Sigmoid colon (tissue), 7 donors: ENCODE results near the gene TTLL13. TPM values are rescaled to one million over a fixed set of nuclear protein-coding genes. Genes with fewer than 3 reads are reported as not detected.
A peak's percentile ranks its signal among the peaks of the same experiment; 100 is the strongest.

Source experiments
- DNase-seq: peaks from one replicate; pipeline ENCODE4 v3.0.0-alpha.2; 2019
- H3K27ac ChIP-seq, 4 donors: fragments of 200-600 bp; sonication (generic); one replicate each; pipeline ENCODE4 v1.5.1; 2016 to 2019; ENCODE audit warnings: mild to moderate bottlenecking in 1 of 4
- H3K27me3 ChIP-seq, 3 donors: fragments of 200-600 bp; sonication (generic); one replicate each; pipeline ENCODE4 v1.5.1; 2019; ENCODE audit warnings: mild to moderate bottlenecking in 1 of 3
- H3K36me3 ChIP-seq, 4 donors: fragments of 200-600 bp; sonication (generic); one replicate each; pipeline ENCODE4 v1.5.1; 2016 to 2019
- H3K4me1 ChIP-seq, 4 donors: fragments of 200-600 bp; sonication (generic); one replicate each; pipeline ENCODE4 v1.5.1; 2017 to 2019
- H3K4me3 ChIP-seq, 4 donors: fragments of 200-600 bp; sonication (generic); one replicate each; pipeline ENCODE4 v1.5.1; 2017 to 2019; ENCODE audit warnings: mild to moderate bottlenecking in 2 of 4, moderate library complexity in 1 of 4
- H3K9me3 ChIP-seq, 4 donors: fragments of 200-600 bp in 3 of 4; sonication (generic) in 3 of 4; one replicate each; pipeline versions ENCODE4 v1.5.1 to v1.6.1; 2013 to 2019
- EP300 ChIP-seq, 4 donors: sonication (generic); formaldehyde crosslinking; IDR thresholded peaks; one replicate each; pipeline ENCODE4 v1.6.1; 2017; ENCODE audit warnings: antibody characterized with exemption in 4 of 4
- POLR2A ChIP-seq, 2 donors: fragments of 450-650 bp; IDR thresholded peaks; one replicate each; pipeline ENCODE4 v1.6.1; 2016; ENCODE audit warnings: antibody characterized with exemption in 2 of 2, mild to moderate bottlenecking in 2 of 2, moderate library complexity in 2 of 2
- POLR2AphosphoS5 ChIP-seq, 4 donors: sonication (generic); formaldehyde crosslinking; IDR thresholded peaks; one replicate each; pipeline ENCODE4 v1.6.1; 2017; ENCODE audit warnings: antibody characterized with exemption in 4 of 4
- WGBS, 2 donors: extraction: QIAGEN DNeasy Blood & Tissue Kit; methylation state at CpG; one replicate each; pipeline ENCODE4 v1.1.7; 2013; 5-methylcytosine and 5-hydroxymethylcytosine counted together
- intact Hi-C: fragments of 100-400 bp; cut with DNase I; formaldehyde crosslinking; loops from one replicate; pipeline ENCODE4 v1.15.1; 2023
- polyA plus RNA-seq, 3 donors: library from polyadenylated mRNA; stranded (reverse); fragments of 200-250 nt; gene quantifications; one replicate each; pipeline ENCODE4 v1.2.3, GENCODE V29; 2013
- total RNA-seq, 4 donors: library from RNA; depleted of rRNA; stranded (reverse); fragments of >200 nt; gene quantifications; one replicate each; pipeline ENCODE4 v1.1.0, GENCODE V29; 2016
- TF ChIP-seq, protein P1 (sequence below), 4 experiments: fragments of 450-650 bp in 3 of 4; fragments of 200-600 bp in 1 of 4; IDR thresholded peaks; one replicate each; pipeline ENCODE4 v1.5.1; 2016 to 2019; ENCODE audit warnings: antibody characterized with exemption in 4 of 4, mild to moderate bottlenecking in 3 of 4, moderate library complexity in 2 of 4
- donor health status: healthy with polysubstance abuse.
- donor health status: Bipolar disorder and iron deficiency.
- donor health status: healthy.

TTLL13 gene
- total and polyA plus RNA-seq, 7 donors: 0.25 TPM; not detected in 6

- TF ChIP-seq, protein P1, sequence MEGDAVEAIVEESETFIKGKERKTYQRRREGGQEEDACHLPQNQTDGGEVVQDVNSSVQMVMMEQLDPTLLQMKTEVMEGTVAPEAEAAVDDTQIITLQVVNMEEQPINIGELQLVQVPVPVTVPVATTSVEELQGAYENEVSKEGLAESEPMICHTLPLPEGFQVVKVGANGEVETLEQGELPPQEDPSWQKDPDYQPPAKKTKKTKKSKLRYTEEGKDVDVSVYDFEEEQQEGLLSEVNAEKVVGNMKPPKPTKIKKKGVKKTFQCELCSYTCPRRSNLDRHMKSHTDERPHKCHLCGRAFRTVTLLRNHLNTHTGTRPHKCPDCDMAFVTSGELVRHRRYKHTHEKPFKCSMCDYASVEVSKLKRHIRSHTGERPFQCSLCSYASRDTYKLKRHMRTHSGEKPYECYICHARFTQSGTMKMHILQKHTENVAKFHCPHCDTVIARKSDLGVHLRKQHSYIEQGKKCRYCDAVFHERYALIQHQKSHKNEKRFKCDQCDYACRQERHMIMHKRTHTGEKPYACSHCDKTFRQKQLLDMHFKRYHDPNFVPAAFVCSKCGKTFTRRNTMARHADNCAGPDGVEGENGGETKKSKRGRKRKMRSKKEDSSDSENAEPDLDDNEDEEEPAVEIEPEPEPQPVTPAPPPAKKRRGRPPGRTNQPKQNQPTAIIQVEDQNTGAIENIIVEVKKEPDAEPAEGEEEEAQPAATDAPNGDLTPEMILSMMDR (IDR thresholded peaks at IDR 0.05): no peak
- Histone ChIP-seq H3K4me3 (no peak overlapping the region), H3K36me3 (no peaks in the 10 kb centered on the region), H3K27me3 (no peaks in the 10 kb centered on the region), H3K9me3 (no peaks in the 10 kb centered on the region), H3K4me1 (peaks cover 0 to 16% (median 8%) of the 10 kb centered on the region in 4 donors), H3K27ac (no peak overlapping the region)
- DNase-seq: no peak
- intact Hi-C loops: no loop called here
- WGBS, 2 donors: 71 to 92% methylated on average over 5 of the region's 5 CpGs
These were observed 12.5 kb downstream of the TTLL13 start for GRCh38 chr15:90261811-90262210.

GRCh38 chr15:90262426-90262825 is 13.1 kb downstream of the TTLL13 start:
- WGBS, 2 donors: 76 to 88% methylated on average over 5 of the region's 5 CpGs
- Histone ChIP-seq H3K36me3 (no peaks in the 10 kb centered on the region), H3K9me3 (no peaks in the 10 kb centered on the region), H3K4me3 (no peak overlapping the region), H3K27ac (no peak overlapping the region), H3K4me1 (peaks cover 0 to 22% (median 14%) of the 10 kb centered on the region in 4 donors), H3K27me3 (no peaks in the 10 kb centered on the region)
- DNase-seq: no peak
- intact Hi-C loops: no loop called here
- TF ChIP-seq POLR2AphosphoS5 (IDR thresholded peaks at IDR 0.05): no peak
- TF ChIP-seq EP300 (IDR thresholded peaks at IDR 0.05): no peak
- no peak for TF ChIP-seq POLR2A (IDR thresholded peaks at IDR 0.05)
- TF ChIP-seq, protein P1 (IDR thresholded peaks at IDR 0.05): no peak

DNA sequence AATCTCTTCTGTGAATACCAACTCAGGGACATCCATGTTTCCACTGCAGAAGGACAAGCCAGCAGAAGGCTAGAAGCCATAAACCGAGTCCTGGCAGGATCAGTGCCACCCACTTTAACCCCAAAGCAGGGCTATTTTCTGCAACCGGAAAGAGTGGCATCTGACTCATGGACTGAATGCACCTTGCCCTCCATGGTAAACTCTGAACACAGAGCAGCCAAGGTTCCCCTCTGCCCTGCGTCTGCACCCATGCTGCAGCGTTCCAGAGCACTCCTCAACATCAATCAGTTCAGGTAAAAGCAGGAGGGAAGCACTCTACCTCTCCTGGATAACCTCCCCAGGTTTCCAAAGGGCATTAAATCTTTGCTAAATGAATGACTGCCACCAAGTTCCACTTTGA is 15.3 kb downstream of the TTLL13 start:
- Histone ChIP-seq H3K27ac (peak overlapping the region; percentile 93 to 99 (median 96)), H3K9me3 (no peaks in the 10 kb centered on the region), H3K4me1 (peaks cover 0 to 43% (median 36%) of the 10 kb centered on the region in 4 donors), H3K36me3 (peaks cover 0 to 12% (median 3%) of the 10 kb centered on the region in 4 donors), H3K27me3 (no peaks in the 10 kb centered on the region), H3K4me3 (peak overlapping the region; percentile 64 to 85 (median 77))
- intact Hi-C loops: no loop called here
- 7 to 41% methylated on average over 4 of the region's 4 CpGs for WGBS, 2 donors
- TF ChIP-seq, protein P1 (IDR thresholded peaks at IDR 0.05): no peak
- TF ChIP-seq POLR2AphosphoS5 (IDR thresholded peaks at IDR 0.05): no peak
- no peak for DNase-seq

GRCh38 chr15:90265271-90266060 is 16.1 kb downstream of the TTLL13 start, which contains the start of gene NGRN:
Gene NGRN (plus strand): TSS chr15:90265672. CDS start chr15:90265713, 41 bp downstream.
- intact Hi-C loops: loop anchor here (1.0 kb wide), 1 partner anchor 31 kb away; the partner anchor contains the start of gene GDPGP1
- H3K9me3 ChIP-seq: no peaks in the 10 kb centered on the region
- H3K27ac ChIP-seq: peak within 1 kb of the TSS; percentile 93 to 99 (median 96)
- H3K36me3 ChIP-seq: peaks cover 0 to 20% (median 10%) of the 10 kb centered on the region in 4 donors
- TF ChIP-seq POLR2A (IDR thresholded peaks at IDR 0.05): peak; percentile 66 to 93
- TF ChIP-seq, protein P1 (IDR thresholded peaks at IDR 0.05): no peak
- TF ChIP-seq EP300 (IDR thresholded peaks at IDR 0.05): no peak
- peak; percentile 93 to 95 (median 94) for TF ChIP-seq POLR2AphosphoS5 (IDR thresholded peaks at IDR 0.05)
- no peaks in the 10 kb centered on the region for H3K27me3 ChIP-seq
- peak within 1 kb of the TSS; percentile 64 to 85 (median 77) for H3K4me3 ChIP-seq
- 0% methylated on average over 59 of the region's 59 CpGs for WGBS, 2 donors
- DNase-seq: peak; percentile 96
- peaks cover 0 to 49% (median 43%) of the 10 kb centered on the region in 4 donors for H3K4me1 ChIP-seq
